Neutrophil (primary cell): Measurements from ENCODE around the gene GLS.

Experiments used
- H3K27ac ChIP-seq: fragments of 200-600 bp; sonication (generic); 2 replicates; pipeline ENCODE4 v1.5.1; 2016; ENCODE audit warnings: mild to moderate bottlenecking, moderate library complexity
- H3K27me3 ChIP-seq: fragments of 200-600 bp; sonication (generic); 2 replicates; pipeline ENCODE4 v1.6.0; 2016; ENCODE audit warnings: mild to moderate bottlenecking
- H3K36me3 ChIP-seq: fragments of 200-600 bp; sonication (generic); 2 replicates; pipeline ENCODE4 v1.5.1; 2017
- H3K4me1 ChIP-seq, 2 experiments: fragments of 200-600 bp in 1 of 2; sonication (generic) in 1 of 2; 1 replicate in 1 of 2; 2 replicates in 1 of 2; pipeline versions ENCODE4 v1.5.1 to v1.6.1; 2013 to 2016; ENCODE audit warnings: low read depth in 1 of 2, low read length in 1 of 2, mild to moderate bottlenecking in 1 of 2, moderate library complexity in 1 of 2; ENCODE audit not compliant: control insufficient read depth in 1 of 2, insufficient read depth in 1 of 2
- H3K4me3 ChIP-seq, 2 experiments: fragments of 200-600 bp in 1 of 2; sonication (generic) in 1 of 2; 1 replicate in 1 of 2; 2 replicates in 1 of 2; pipeline ENCODE4 v1.5.1; 2013 to 2016; ENCODE audit warnings: low read depth in 1 of 2, low read length in 1 of 2, mild to moderate bottlenecking in 1 of 2, moderate library complexity in 1 of 2
- H3K9me3 ChIP-seq: fragments of 200-600 bp; sonication (generic); 2 replicates; pipeline ENCODE4 v1.5.1; 2016
- TF ChIP-seq, protein P1 (sequence below): fragments of 200-600 bp; sonication (generic); IDR thresholded peaks from 2 replicates; pipeline ENCODE4 v1.5.1; 2016; ENCODE audit warnings: antibody characterized with exemption

The GLS gene

DNA sequence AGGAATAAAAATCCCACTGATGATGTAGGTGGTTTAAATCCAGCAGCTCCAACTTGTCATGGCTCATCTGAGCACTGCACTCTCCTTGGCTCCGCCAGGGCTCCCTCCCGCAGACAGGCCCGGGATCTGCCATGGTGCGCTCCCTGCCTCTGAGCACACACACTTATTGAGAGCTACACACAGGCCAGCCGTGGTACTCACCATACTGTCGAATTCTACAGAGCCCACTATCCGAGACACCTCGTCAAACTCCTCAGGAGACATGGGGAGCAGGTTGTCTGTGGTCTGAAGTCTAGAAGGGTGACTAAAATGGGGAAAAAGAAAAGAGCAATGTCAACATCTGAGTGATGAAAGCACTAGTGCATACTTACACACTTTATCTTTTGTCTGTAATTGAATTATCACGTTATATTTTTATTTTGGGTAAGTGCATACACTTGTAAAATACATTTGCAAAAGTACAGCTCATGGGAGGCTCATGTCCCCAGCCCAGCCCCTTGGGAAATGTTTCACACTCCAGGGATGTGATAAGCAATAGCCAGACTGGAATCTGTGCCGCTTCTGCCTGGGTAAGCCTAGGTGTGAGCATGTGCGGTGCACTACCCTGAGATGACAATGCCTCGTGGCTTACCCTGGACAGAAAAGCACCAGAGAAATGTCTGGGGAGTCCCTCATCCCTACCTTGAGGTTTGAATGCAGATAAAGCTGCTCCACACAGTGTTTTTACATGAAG, 94.2 kb downstream of the GLS start:
- H3K4me3 ChIP-seq: no peak overlapping the region
- no peak overlapping the region for H3K27ac ChIP-seq
- peaks cover 6 to 8% of the 10 kb centered on the region in 2 experiments for H3K4me1 ChIP-seq
- TF ChIP-seq, protein P1, sequence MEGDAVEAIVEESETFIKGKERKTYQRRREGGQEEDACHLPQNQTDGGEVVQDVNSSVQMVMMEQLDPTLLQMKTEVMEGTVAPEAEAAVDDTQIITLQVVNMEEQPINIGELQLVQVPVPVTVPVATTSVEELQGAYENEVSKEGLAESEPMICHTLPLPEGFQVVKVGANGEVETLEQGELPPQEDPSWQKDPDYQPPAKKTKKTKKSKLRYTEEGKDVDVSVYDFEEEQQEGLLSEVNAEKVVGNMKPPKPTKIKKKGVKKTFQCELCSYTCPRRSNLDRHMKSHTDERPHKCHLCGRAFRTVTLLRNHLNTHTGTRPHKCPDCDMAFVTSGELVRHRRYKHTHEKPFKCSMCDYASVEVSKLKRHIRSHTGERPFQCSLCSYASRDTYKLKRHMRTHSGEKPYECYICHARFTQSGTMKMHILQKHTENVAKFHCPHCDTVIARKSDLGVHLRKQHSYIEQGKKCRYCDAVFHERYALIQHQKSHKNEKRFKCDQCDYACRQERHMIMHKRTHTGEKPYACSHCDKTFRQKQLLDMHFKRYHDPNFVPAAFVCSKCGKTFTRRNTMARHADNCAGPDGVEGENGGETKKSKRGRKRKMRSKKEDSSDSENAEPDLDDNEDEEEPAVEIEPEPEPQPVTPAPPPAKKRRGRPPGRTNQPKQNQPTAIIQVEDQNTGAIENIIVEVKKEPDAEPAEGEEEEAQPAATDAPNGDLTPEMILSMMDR: no peak
- H3K27me3 ChIP-seq: no peaks in the 10 kb centered on the region
- peaks cover 100% of the 10 kb centered on the region for H3K36me3 ChIP-seq
- peaks cover 6% of the 10 kb centered on the region for H3K9me3 ChIP-seq

DNA sequence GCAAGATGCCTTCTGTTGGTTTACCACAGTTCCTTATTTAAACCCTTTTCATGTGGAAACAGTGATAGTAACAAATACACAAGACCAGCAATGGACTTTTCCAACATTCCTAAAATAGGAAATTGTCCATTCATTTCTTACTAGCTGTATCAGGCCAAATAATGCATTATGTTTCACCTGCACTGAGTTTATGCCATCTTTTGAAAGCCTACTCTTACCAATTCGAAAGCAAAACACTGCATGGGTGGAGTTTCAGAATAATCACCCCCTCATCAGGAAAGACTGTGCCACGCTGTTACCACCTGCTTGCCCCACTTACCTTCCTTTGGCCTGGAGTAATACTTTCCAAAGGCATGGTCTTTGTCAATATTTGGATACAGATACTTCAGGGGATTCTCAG, 95.9 kb downstream of the GLS start:
- TF ChIP-seq, protein P1: no peak
- no peak overlapping the region for H3K27ac ChIP-seq
- H3K27me3 ChIP-seq: no peaks in the 10 kb centered on the region
- no peaks in the 10 kb centered on the region for H3K4me1 ChIP-seq
- no peak overlapping the region for H3K4me3 ChIP-seq
- H3K9me3 ChIP-seq: peaks cover 6% of the 10 kb centered on the region
- H3K36me3 ChIP-seq: peaks cover 100% of the 10 kb centered on the region

DNA sequence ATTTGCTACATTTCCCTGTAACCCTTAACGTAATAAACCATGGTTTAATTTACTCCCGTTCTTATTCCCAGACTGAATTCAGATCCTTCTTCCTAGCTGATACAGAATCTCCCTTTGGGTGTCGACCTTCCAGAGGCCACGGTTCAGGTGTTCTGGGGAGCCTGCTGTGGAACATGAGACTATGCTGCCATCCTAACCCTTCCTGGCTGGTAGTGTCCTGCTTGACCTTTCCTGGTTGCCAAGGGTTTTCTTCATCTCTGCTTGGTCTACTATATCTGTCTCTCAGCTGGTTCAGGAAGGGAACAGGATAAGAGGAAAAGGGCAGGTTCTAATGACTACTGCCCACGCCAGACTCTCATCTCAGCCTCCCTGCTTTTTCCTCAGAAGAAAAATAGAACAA, 96.9 kb downstream of the GLS start:
- Histone ChIP-seq H3K27me3 (no peaks in the 10 kb centered on the region), H3K36me3 (peaks cover 100% of the 10 kb centered on the region), H3K27ac (no peak overlapping the region), H3K4me1 (no peaks in the 10 kb centered on the region), H3K4me3 (no peak overlapping the region), H3K9me3 (peaks cover 6% of the 10 kb centered on the region)
- TF ChIP-seq, protein P1: no peak

DNA sequence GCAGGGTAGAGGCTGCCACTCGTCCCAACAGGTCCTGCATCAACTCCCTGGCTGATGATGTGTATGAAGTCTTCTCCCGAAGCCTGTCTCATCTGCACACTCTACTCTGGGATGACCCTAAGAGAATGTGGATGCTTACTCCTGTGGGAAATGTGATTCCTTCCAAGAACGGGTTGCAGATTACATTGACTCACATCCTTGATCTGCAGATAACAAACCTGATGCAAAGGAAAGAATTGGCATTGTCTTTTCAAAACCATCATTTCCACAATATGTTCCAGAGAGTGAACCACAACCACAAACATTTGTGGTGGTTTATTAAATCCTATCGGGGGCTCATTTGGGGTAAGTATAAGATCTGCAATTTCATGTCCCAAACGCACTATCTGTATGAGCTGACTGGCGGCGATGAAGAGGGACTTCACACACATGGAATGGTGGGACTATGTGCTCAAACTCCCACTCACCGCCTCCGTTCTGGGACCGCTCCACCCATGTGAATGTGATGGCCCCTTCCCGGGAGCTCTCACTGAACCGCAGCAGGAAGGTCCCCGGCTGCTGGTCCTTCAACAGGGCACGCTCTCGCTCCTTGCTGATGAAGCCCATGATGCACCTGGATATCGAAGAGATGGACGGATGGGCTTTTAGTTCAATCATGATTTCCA, 97.9 kb downstream of the GLS start:
- Histone ChIP-seq H3K27ac (no peak overlapping the region), H3K9me3 (no peaks in the 10 kb centered on the region), H3K27me3 (no peaks in the 10 kb centered on the region), H3K4me1 (no peaks in the 10 kb centered on the region), H3K36me3 (peaks cover 100% of the 10 kb centered on the region), H3K4me3 (no peak overlapping the region)
- TF ChIP-seq, protein P1: no peak

DNA sequence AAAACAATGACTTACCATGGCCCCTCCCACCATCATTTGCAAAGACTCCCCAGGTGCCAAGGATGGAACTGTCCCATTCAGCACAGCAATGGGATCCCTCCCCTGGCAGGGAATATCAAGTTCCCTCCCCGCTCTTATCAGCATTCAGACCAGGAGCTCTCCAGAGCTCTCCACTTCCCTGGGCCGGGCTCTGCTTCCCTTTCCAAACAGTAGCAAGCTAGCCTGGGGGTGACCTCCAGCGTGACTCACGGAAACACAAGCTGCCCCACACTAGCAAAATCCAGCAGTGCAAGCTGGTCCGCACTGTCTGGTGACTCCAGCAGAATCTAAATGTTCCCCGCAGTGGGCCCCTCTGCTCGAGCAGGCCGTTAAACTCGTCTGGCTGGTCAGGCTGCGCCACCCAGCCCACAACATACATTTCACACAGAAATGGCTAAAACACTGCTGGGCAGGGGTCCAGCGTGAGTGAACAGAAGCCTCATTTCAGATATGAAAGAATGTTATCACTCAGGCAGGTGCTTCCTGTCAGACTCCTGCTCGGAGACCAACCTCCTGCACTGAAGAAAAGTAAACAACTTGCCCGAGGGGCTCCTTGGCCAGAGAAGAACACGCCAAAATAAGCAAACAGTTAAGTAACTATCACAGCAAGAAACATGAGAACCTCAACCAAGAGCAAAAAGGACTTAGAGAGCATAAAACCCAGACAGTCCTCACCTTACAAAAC, 99.4 kb downstream of the GLS start:
- TF ChIP-seq, protein P1: no peak
- no peaks in the 10 kb centered on the region for H3K4me1 ChIP-seq
- no peaks in the 10 kb centered on the region for H3K9me3 ChIP-seq
- H3K27me3 ChIP-seq: no peaks in the 10 kb centered on the region
- H3K4me3 ChIP-seq: no peak overlapping the region
- no peak overlapping the region for H3K27ac ChIP-seq
- H3K36me3 ChIP-seq: peaks cover 100% of the 10 kb centered on the region
